HepG2 (cell line): ENCODE results near the gene SLC2A6. TPM values are rescaled to one million over a fixed set of nuclear protein-coding genes. Genes with fewer than 3 reads are reported as not detected.
A peak's percentile ranks its signal among the peaks of the same experiment; 100 is the strongest.

Experiments
- ELF1 ChIP-seq: sonication (generic); formaldehyde crosslinking; IDR thresholded peaks from 2 replicates; pipeline ENCODE4 v1.4.0; 2020; ENCODE audit warnings: missing genetic modification reagents
- ETV5 ChIP-seq: IDR thresholded peaks from 2 replicates; pipeline ENCODE4 v1.6.1; 2018; ENCODE audit warnings: missing biosample characterization, missing genetic modification reagents, inconsistent platforms, borderline replicate concordance
- JUND ChIP-seq: sonication (generic); formaldehyde crosslinking; IDR thresholded peaks from 2 replicates; pipeline ENCODE4 v1.8.0; 2022; ENCODE audit warnings: mild to moderate bottlenecking, missing genetic modification reagents
- KLF16 ChIP-seq, 2 experiments: sonication (generic) in 1 of 2; formaldehyde crosslinking in 1 of 2; IDR thresholded peaks; 2 replicates each; pipeline versions ENCODE4 v1.6.1 to v1.8.0; 2016 to 2023; ENCODE audit warnings: missing genetic modification reagents in 2 of 2, missing compliant biosample characterization in 1 of 2
- MED1 ChIP-seq: sonication (generic); formaldehyde crosslinking; IDR thresholded peaks from 2 replicates; pipeline ENCODE4 v1.4.0; 2020; ENCODE audit warnings: missing genetic modification reagents
- NR2F6 ChIP-seq, 2 experiments: IDR thresholded peaks; 2 replicates each; pipeline ENCODE4 v1.6.1; 2016; ENCODE audit warnings: antibody characterized with exemption in 1 of 2, mild to moderate bottlenecking in 1 of 2
- SAP130 ChIP-seq: IDR thresholded peaks from 2 replicates; pipeline ENCODE4 v1.6.1; 2016; ENCODE audit warnings: low read depth
- TEAD3 ChIP-seq: optimal IDR thresholded peaks from 2 replicates; pipeline ENCODE3; 2016; ENCODE audit warnings: borderline replicate concordance
- ZBTB21 ChIP-seq: sonication (generic); formaldehyde crosslinking; IDR thresholded peaks from 2 replicates; pipeline ENCODE4 v1.4.0; 2020; ENCODE audit warnings: missing genetic modification reagents
- ZFX ChIP-seq: sonication (generic); formaldehyde crosslinking; IDR thresholded peaks from 2 replicates; pipeline ENCODE4 v1.4.0; 2020; ENCODE audit warnings: mild to moderate bottlenecking, low read depth, missing genetic modification reagents, moderate library complexity
- ZKSCAN1 ChIP-seq: fragments of 150-350 bp; IDR thresholded peaks from 2 replicates; pipeline ENCODE4 v1.6.1; 2014; ENCODE audit warnings: low read length
- ZNF143 ChIP-seq: sonication (generic); formaldehyde crosslinking; IDR thresholded peaks from 2 replicates; pipeline ENCODE4 v1.4.0; 2020; ENCODE audit warnings: missing genetic modification reagents
- ZNF629 ChIP-seq: sonication (generic); formaldehyde crosslinking; conservative IDR thresholded peaks from 2 replicates; pipeline ENCODE4 v1.5.0; 2020; ENCODE audit warnings: missing genetic modification reagents
- ZNF678 ChIP-seq: sonication (generic); formaldehyde crosslinking; IDR thresholded peaks from 2 replicates; pipeline ENCODE4 v1.4.0; 2020; ENCODE audit warnings: mild to moderate bottlenecking, missing genetic modification reagents
- ZNF792 ChIP-seq: IDR thresholded peaks from 2 replicates; pipeline ENCODE4 v1.6.1; 2016
- polyA plus RNA-seq, 8 experiments: library from polyadenylated mRNA; depleted of rRNA in 3 of 8; stranded (reverse) in 7 of 8; unstranded in 1 of 8; fragments of >200 nt; fragmentation: Illumina TruSeq in 4 of 8; extraction: Trizol in 4 of 8; gene quantifications; 2 replicates each; pipeline versions ENCODE4 v1.2.1 to v1.2.3, GENCODE V29; 2011 to 2016; ENCODE audit warnings: low read depth in 4 of 8, missing spikeins in 1 of 8, mixed read lengths in 1 of 8; ENCODE audit not compliant: insufficient read depth in 1 of 8
- total RNA-seq, 5 experiments: library from RNA; depleted of rRNA; stranded (reverse); fragments of >200 nt; fragmentation: Illumina TruSeq; extraction: Trizol; gene quantifications; 2 replicates each; pipeline ENCODE4 v1.2.3, GENCODE V29; 2016; ENCODE audit warnings: low read depth in 1 of 5
- TF ChIP-seq, protein P1 (sequence below): sonication (generic); formaldehyde crosslinking; IDR thresholded peaks from 2 replicates; pipeline ENCODE4 v1.4.0; 2020; ENCODE audit warnings: mild to moderate bottlenecking, missing genetic modification reagents
- TF ChIP-seq, protein P2 (sequence below): sonication (generic); formaldehyde crosslinking; IDR thresholded peaks from 2 replicates; pipeline ENCODE4 v1.4.0; 2020; ENCODE audit warnings: missing genetic modification reagents

SLC2A6 gene
- total and polyA plus RNA-seq, 2 of the 13 experiments (the other 11 are each of a cell fraction or from before 2014, with no cell fraction given), result 4.1 to 15.0 TPM

DNA sequence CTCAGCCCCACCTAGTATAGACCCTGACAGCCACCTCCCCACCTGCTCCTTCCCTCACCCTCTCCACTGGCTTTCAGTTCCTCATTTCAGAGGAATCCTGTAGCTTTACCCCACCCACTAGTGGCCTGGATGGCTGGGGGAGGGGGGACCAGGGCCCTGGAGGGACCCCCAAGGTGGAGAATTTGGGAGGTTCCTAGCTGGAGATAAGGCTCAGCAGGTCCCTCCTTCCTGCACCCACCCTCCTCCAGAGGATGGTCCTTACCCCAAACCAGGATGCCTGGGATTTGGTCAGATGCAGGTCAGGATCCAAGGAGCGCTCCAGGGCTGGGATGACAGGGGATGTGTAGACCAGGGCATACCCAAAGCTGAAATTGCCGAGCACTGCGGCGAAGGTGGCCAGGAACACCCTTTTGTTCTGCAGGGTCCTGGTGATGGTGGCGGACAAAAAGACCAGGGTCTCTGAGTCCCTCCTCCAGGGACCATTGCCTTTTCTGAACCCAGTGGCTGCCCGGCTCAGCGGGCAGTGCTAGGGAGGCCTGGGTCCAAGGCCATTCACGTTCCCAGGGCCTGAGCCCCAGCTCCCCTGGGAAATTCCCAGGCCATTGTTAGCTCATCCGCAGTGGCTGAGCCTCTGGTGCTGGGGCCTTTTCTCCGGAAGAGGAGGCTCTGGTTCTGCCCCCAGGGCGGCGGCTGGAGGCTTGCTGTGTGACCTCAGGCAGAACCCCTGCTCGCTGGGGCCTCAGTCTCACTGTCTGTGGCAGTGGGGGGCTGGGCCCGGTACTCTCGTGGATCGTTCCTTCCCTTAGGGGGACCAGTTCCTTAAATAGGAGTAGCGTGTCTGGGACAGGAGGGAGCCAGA lies 678 bp downstream of the SLC2A6 start (continued):
- TF ChIP-seq, protein P1, sequence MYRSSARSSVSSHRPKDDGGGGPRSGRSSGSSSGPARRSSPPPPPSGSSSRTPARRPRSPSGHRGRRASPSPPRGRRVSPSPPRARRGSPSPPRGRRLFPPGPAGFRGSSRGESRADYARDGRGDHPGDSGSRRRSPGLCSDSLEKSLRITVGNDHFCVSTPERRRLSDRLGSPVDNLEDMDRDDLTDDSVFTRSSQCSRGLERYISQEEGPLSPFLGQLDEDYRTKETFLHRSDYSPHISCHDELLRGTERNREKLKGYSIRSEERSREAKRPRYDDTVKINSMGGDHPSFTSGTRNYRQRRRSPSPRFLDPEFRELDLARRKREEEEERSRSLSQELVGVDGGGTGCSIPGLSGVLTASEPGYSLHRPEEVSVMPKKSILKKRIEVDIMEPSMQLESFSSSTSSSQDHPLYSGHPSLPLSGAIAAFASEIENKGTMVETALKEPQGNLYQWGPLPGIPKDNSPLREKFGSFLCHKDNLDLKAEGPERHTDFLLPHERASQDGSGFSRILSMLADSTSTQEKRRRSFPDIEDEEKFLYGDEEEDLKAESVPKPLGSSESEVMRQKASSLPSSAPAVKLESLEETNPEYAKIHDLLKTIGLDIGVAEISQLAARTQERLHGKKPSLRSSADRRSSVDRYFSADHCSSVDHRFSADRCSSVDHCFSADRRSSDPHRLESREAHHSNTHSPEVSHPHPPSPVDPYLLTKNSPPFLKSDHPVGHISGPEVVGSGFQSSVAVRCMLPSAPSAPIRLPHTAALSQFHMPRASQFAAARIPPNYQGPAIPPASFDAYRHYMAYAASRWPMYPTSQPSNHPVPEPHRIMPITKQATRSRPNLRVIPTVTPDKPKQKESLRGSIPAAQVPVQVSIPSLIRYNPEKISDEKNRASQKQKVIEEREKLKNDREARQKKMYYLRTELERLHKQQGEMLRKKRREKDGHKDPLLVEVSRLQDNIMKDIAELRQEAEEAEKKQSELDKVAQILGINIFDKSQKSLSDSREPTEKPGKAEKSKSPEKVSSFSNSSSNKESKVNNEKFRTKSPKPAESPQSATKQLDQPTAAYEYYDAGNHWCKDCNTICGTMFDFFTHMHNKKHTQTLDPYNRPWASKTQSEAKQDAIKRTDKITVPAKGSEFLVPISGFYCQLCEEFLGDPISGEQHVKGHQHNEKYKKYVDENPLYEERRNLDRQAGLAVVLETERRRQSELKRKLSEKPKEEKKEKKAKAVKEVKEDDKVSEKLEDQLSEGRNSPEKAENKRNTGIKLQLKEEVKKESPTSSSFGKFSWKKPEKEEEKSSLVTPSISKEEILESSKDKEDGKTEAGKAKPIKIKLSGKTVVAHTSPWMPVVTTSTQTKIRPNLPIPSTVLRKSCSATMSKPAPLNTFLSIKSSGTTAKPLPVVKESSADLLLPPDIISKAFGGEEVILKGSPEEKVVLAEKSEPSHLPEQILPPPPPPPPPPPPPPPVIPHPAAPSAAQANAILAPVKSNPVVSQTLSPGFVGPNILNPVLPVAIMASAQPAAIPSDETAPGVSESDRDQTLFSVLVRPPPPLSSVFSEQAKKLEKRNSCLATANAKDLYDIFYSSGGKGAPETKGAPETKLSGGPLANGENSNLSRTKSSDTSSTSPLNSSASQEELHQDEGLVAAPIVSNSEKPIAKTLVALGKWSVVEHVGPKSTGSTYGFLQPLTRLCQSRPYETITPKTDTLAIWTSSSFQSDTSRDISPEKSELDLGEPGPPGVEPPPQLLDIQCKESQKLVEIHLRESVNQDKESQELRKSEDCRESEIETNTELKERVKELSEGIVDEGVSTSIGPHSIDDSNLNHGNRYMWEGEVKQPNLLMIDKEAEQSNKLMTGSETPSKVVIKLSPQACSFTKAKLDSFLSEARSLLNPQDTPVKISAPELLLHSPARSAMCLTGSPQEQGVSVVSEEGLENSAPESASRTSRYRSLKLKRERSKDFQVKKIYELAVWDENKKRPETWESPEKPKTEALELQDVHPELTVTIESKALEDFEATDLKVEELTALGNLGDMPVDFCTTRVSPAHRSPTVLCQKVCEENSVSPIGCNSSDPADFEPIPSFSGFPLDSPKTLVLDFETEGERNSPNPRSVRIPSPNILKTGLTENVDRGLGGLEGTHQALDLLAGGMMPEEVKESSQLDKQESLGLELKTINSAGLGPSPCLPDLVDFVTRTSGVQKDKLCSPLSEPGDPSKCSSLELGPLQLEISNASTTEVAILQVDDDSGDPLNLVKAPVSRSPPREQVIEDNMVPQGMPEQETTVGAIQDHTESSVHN, result peak; percentile 33; the same call in 1 of the 2 replicates
- TF ChIP-seq, protein P2, sequence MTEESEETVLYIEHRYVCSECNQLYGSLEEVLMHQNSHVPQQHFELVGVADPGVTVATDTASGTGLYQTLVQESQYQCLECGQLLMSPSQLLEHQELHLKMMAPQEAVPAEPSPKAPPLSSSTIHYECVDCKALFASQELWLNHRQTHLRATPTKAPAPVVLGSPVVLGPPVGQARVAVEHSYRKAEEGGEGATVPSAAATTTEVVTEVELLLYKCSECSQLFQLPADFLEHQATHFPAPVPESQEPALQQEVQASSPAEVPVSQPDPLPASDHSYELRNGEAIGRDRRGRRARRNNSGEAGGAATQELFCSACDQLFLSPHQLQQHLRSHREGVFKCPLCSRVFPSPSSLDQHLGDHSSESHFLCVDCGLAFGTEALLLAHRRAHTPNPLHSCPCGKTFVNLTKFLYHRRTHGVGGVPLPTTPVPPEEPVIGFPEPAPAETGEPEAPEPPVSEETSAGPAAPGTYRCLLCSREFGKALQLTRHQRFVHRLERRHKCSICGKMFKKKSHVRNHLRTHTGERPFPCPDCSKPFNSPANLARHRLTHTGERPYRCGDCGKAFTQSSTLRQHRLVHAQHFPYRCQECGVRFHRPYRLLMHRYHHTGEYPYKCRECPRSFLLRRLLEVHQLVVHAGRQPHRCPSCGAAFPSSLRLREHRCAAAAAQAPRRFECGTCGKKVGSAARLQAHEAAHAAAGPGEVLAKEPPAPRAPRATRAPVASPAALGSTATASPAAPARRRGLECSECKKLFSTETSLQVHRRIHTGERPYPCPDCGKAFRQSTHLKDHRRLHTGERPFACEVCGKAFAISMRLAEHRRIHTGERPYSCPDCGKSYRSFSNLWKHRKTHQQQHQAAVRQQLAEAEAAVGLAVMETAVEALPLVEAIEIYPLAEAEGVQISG, result no peak
- peak; percentile 27 for TF ChIP-seq ZFX (CRISPR knock-in tag)
- no peak for TF ChIP-seq JUND (CRISPR knock-in tag)
- no peak for TF ChIP-seq ZNF678 (CRISPR knock-in tag)
- TF ChIP-seq SAP130 (CRISPR knock-in tag), result peak; percentile 50
- TF ChIP-seq ZBTB21 (CRISPR knock-in tag), result no peak
- peak; percentile 94 for TF ChIP-seq ZNF629 (CRISPR knock-in tag)
- TF ChIP-seq ETV5 (CRISPR knock-in tag), result peak; percentile 62; the same call in 1 of the 2 replicates
- peak; percentile 39; the same call in 1 of the 2 replicates for TF ChIP-seq MED1 (CRISPR knock-in tag)
- TF ChIP-seq KLF16 (CRISPR knock-in tag; IDR thresholded peaks at IDR 0.05), result peak in 1 of 2 experiments; percentile 13; a peak in 1 of 4 replicates
- peak; percentile 12 for TF ChIP-seq TEAD3 (CRISPR knock-in tag)
- no peak for TF ChIP-seq NR2F6 (IDR thresholded peaks at IDR 0.05)
- TF ChIP-seq NR2F6 (CRISPR knock-in tag; IDR thresholded peaks at IDR 0.05), result peak; percentile 68
- peak; percentile 61 for TF ChIP-seq ZNF143 (CRISPR knock-in tag)
- TF ChIP-seq ZNF792 (CRISPR knock-in tag), result 0 out of 2 replicates have a peak, but pooled peaks have one; percentile 16
- no peak for TF ChIP-seq ZKSCAN1
- peak; percentile 41; the same call in 1 of the 2 replicates for TF ChIP-seq ELF1 (CRISPR knock-in tag)
